HG02943 (cell line): Measurements from ENCODE around the gene SPAG16.

Experiments
- ATAC-seq: cut with Tn5 transposase; IDR thresholded peaks from one replicate; pipeline ENCODE4 v1.9.1; 2021; ENCODE audit warnings: mild to moderate bottlenecking, low read depth, moderate library complexity; ENCODE audit not compliant: unreplicated experiment

The SPAG16 gene

GRCh38 chr2:214215107-214215506 is 930.8 kb downstream of the SPAG16 start:
- no peak for ATAC-seq

- no peak for ATAC-seq
Measured at GRCh38 chr2:214217136-214217535, 932.9 kb downstream of the SPAG16 start.

GRCh38 chr2:214217599-214217998 is 933.3 kb downstream of the SPAG16 start:
- ATAC-seq: no peak

- no peak for ATAC-seq
Measured at GRCh38 chr2:214220251-214220650, 936.0 kb downstream of the SPAG16 start.

GRCh38 chr2:214226061-214226460 is 941.8 kb downstream of the SPAG16 start:
- ATAC-seq: no peak

GRCh38 chr2:214232271-214232670 is 948.0 kb downstream of the SPAG16 start:
- ATAC-seq: no peak

- no peak for ATAC-seq
Measured at GRCh38 chr2:214233164-214233563, 948.9 kb downstream of the SPAG16 start.

GRCh38 chr2:214242797-214243196 is 958.5 kb downstream of the SPAG16 start:
- ATAC-seq: no peak

- no peak for ATAC-seq
Measured at GRCh38 chr2:214244847-214245246, 960.6 kb downstream of the SPAG16 start.

GRCh38 chr2:214246417-214246816 is 962.2 kb downstream of the SPAG16 start:
- no peak for ATAC-seq

GRCh38 chr2:214247531-214247930 is 963.3 kb downstream of the SPAG16 start:
- no peak for ATAC-seq

- ATAC-seq: no peak
Measured at GRCh38 chr2:214255046-214255445, 970.8 kb downstream of the SPAG16 start.

GRCh38 chr2:214261683-214262082 is 977.4 kb downstream of the SPAG16 start:
- ATAC-seq: no peak

- ATAC-seq: no peak
Measured at GRCh38 chr2:214264171-214264570, 979.9 kb downstream of the SPAG16 start.

GRCh38 chr2:214265991-214266489 is 981.8 kb downstream of the SPAG16 start:
- ATAC-seq: no peak

- ATAC-seq: no peak
Measured at GRCh38 chr2:214277880-214278279, 993.6 kb downstream of the SPAG16 start.

GRCh38 chr2:214286011-214286410 is 1001.7 kb downstream of the SPAG16 start:
- no peak for ATAC-seq

GRCh38 chr2:214293593-214293992 is 1009.3 kb downstream of the SPAG16 start:
- no peak for ATAC-seq

GRCh38 chr2:214294426-214294825 is 1010.2 kb downstream of the SPAG16 start:
- ATAC-seq: no peak

GRCh38 chr2:214297423-214297822 is 1013.2 kb downstream of the SPAG16 start:
- ATAC-seq: no peak

GRCh38 chr2:214310319-214310718 is 1026.1 kb downstream of the SPAG16 start:
- peak; percentile 54 for ATAC-seq

- peak; percentile 51 for ATAC-seq
Measured at GRCh38 chr2:214311031-214311533, 1026.8 kb downstream of the SPAG16 start.
